B cell (primary cell): ENCODE results near the gene WDR7. TPM values are rescaled to one million over a fixed set of nuclear protein-coding genes. Genes with fewer than 3 reads are reported as not detected.

Source experiments
- ATAC-seq: fragments of 200-7000 bp; cut with Tn5 transposase; one replicate; pipeline ENCODE4 v1.10.0; 2021; ENCODE audit warnings: low read depth, mild to moderate bottlenecking, moderate number of reproducible peaks, moderate library complexity
- CTCF ChIA-PET: fragments of 350-600 bp; sonication (Branson Sonifier 250); formaldehyde crosslinking; loops from one replicate; lab custom pipeline; 2021; ENCODE audit warnings: antibody characterized with exemption, inconsistent platforms; lab: Charles Lee
- POLR2A ChIA-PET: fragments of 350-600 bp; sonication (Branson Sonifier 250); formaldehyde crosslinking; loops from one replicate; lab custom pipeline; 2021; ENCODE audit warnings: antibody characterized with exemption; lab: Charles Lee
- DNase-seq: peaks from one replicate; pipeline ENCODE4 v3.0.0; 2013
- H2AFZ ChIP-seq: 2 replicates; pipeline ENCODE4 v1.6.1; 2012; ENCODE audit warnings: mild to moderate bottlenecking, low read depth, low read length; ENCODE audit not compliant: insufficient read depth, poor library complexity, severe bottlenecking
- H3K27ac ChIP-seq, 2 donors: 1 replicate in 1 of 2; 2 replicates in 1 of 2; pipeline ENCODE4 v1.5.1; 2012 to 2013; ENCODE audit warnings: low read length in 2 of 2, mild to moderate bottlenecking in 2 of 2, moderate library complexity in 1 of 2
- H3K27me3 ChIP-seq, 4 experiments: fragments of 200-600 bp in 1 of 4; sonication (generic) in 1 of 4; replicated peaks in 1 of 4; 1 replicate in 2 of 4; 2 replicates in 2 of 4; pipeline versions ENCODE4 v1.6.1 to v1.7.0; 2013 to 2016; ENCODE audit warnings: low read length in 3 of 4, mild to moderate bottlenecking in 2 of 4, mixed read lengths in 1 of 4, moderate library complexity in 1 of 4; ENCODE audit not compliant: insufficient read depth in 4 of 4, control insufficient read depth in 3 of 4; ENCODE audit errors: control extremely low read depth in 1 of 4
- H3K36me3 ChIP-seq, 2 experiments: replicated peaks in 1 of 2; 1 replicate in 1 of 2; 2 replicates in 1 of 2; pipeline versions ENCODE4 v1.6.1 to v1.7.1; 2013; ENCODE audit warnings: low read length in 1 of 2; ENCODE audit not compliant: insufficient read depth in 2 of 2, control insufficient read depth in 1 of 2; ENCODE audit errors: control extremely low read depth in 1 of 2, extremely low read depth in 1 of 2
- H3K4me1 ChIP-seq, 2 donors: fragments of 200-600 bp in 1 of 2; sonication (generic) in 1 of 2; 1 replicate in 1 of 2; 2 replicates in 1 of 2; pipeline versions ENCODE4 v1.5.1 to v1.6.1; 2013 to 2017; ENCODE audit warnings: low read length in 2 of 2; ENCODE audit not compliant: control insufficient read depth in 2 of 2, insufficient read depth in 2 of 2
- H3K4me2 ChIP-seq: replicated peaks from 2 replicates; pipeline ENCODE3; 2012; ENCODE audit warnings: mild to moderate bottlenecking, low read depth, low read length; ENCODE audit not compliant: poor library complexity, severe bottlenecking
- H3K4me3 ChIP-seq, 5 experiments: fragments of 200-600 bp in 1 of 5; sonication (generic) in 1 of 5; 1 replicate in 3 of 5; 2 replicates in 2 of 5; pipeline versions ENCODE4 v1.5.1 to v1.7.0; 2011 to 2016; ENCODE audit warnings: low read length in 4 of 5, mild to moderate bottlenecking in 4 of 5, low read depth in 2 of 5, control low read depth in 1 of 5, moderate library complexity in 1 of 5; ENCODE audit not compliant: insufficient read depth in 1 of 5; ENCODE audit errors: control extremely low read depth in 1 of 5, extremely low read depth in 1 of 5
- H3K79me2 ChIP-seq: fragments of 200-600 bp; sonication (generic); one replicate; pipeline ENCODE4 v1.6.0; 2016; ENCODE audit warnings: low read length; ENCODE audit not compliant: control insufficient read depth, insufficient read depth
- H3K9ac ChIP-seq: fragments of 200-600 bp; sonication (generic); 2 replicates; pipeline ENCODE4 v1.6.1; 2017; ENCODE audit warnings: mild to moderate bottlenecking, low read length, moderate library complexity
- H3K9me3 ChIP-seq, 3 donors: one replicate each; pipeline versions ENCODE4 v1.6.1 to v1.7.1; 2013; ENCODE audit warnings: low read length in 2 of 3; ENCODE audit not compliant: control insufficient read depth in 2 of 3, insufficient read depth in 1 of 3; ENCODE audit errors: control extremely low read depth in 1 of 3
- H4K20me1 ChIP-seq: 2 replicates; pipeline ENCODE4 v1.6.0; 2012; ENCODE audit warnings: mild to moderate bottlenecking, low read length; ENCODE audit not compliant: insufficient read depth, control insufficient read depth, poor library complexity, severe bottlenecking
- H3K27ac Mint-ChIP-seq: one replicate; pipeline ENCODE4 v1.8.0; 2021; ENCODE audit warnings: mixed read lengths
- H3K27me3 Mint-ChIP-seq: one replicate; pipeline ENCODE4 v1.8.0; 2021; ENCODE audit warnings: mixed read lengths
- H3K4me1 Mint-ChIP-seq: one replicate; pipeline ENCODE4 v1.8.0; 2021; ENCODE audit warnings: mixed read lengths
- H3K4me3 Mint-ChIP-seq: one replicate; pipeline ENCODE4 v1.8.0; 2021; ENCODE audit warnings: mixed read lengths
- H3K9me3 Mint-ChIP-seq: one replicate; pipeline ENCODE4 v1.8.0; 2022; ENCODE audit warnings: mixed read lengths; ENCODE audit not compliant: insufficient read depth
- CTCF ChIP-seq: fragments of 200-600 bp; IDR thresholded peaks from one replicate; pipeline ENCODE4 v1.8.0; 2022; ENCODE audit warnings: antibody characterized with exemption, mild to moderate bottlenecking
- EZH2 ChIP-seq: IDR thresholded peaks from 2 replicates; pipeline ENCODE4 v1.6.1; 2012; ENCODE audit warnings: borderline replicate concordance, low read depth, mild to moderate bottlenecking, moderate library complexity, low read length; ENCODE audit not compliant: insufficient read depth, poor library complexity, severe bottlenecking
- WGBS: methylation state at CpG from one replicate; pipeline ENCODE4 v1.1.5; 2013; ENCODE audit warnings: missing lambda C conversion rate; ENCODE audit not compliant: insufficient coverage; 5-methylcytosine and 5-hydroxymethylcytosine counted together
- intact Hi-C: fragments of 100-400 bp; cut with micrococcal nuclease; formaldehyde crosslinking; loops from one replicate; pipeline ENCODE4 v1.10.0; 2022
- polyA plus RNA-seq: library from polyadenylated mRNA; depleted of rRNA; stranded (reverse); fragments of >200 nt; gene quantifications from 2 replicates; pipeline ENCODE4 v1.2.3, GENCODE V29; 2012
- total RNA-seq, 2 donors: library from RNA; stranded (reverse); fragments of 120-200 nt in 1 of 2; gene quantifications; 1 replicate in 1 of 2; 2 replicates in 1 of 2; pipeline versions ENCODE4 v1.2.3 to v1.2.4, GENCODE V29; 2013 to 2022

WDR7 gene
- total and polyA plus RNA-seq, 2 donors (not counting 1 experiment from before 2014, with no cell fraction given) = 5.5 to 45.0 TPM

DNA sequence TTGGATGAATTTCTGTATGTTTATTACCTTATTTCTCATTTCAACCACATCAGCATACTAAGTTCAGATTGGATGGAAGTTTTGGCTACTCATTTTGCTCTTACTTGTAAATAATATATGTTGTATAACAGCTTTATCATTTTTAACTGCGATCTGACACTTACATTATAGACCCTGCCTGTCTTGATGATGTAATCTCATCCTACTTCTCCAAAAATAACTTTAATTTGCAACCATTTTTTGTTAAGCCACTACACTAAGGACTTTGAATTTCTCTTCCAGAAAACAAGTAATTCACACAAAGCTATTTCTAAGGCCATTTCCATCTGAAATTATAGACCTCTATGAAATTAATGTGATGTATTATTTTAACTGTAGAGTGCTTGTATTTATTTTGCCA lies 240.7 kb downstream of the WDR7 start:
- no peaks in the 10 kb centered on the region for H3K4me1 Mint-ChIP-seq
- Histone ChIP-seq H3K4me2 (no peak overlapping the region), H3K79me2 (no peaks in the 10 kb centered on the region), H3K36me3 (no peaks in the 10 kb centered on the region), H3K27me3 (no peaks in the 10 kb centered on the region), H2AFZ (no peak overlapping the region), H3K9me3 (no peaks in the 10 kb centered on the region), H3K27ac (no peak overlapping the region), H3K9ac (no peak overlapping the region), H3K4me1 (no peaks in the 10 kb centered on the region), H3K4me3 (no peak overlapping the region), H4K20me1 (no peaks in the 10 kb centered on the region)
- TF ChIP-seq CTCF (no peak), EZH2 (no peak)
- intact Hi-C loops = no loop called here
- ATAC-seq (no peak), DNase-seq (no peak)
- H3K4me3 Mint-ChIP-seq = no peak overlapping the region
- H3K27me3 Mint-ChIP-seq = no peaks in the 10 kb centered on the region
- H3K9me3 Mint-ChIP-seq = no peaks in the 10 kb centered on the region
- H3K27ac Mint-ChIP-seq = no peak overlapping the region
- POLR2A ChIA-PET = no interaction called here
- 100% methylated on average over 1 of the region's 1 CpG for WGBS
- CTCF ChIA-PET = no interaction called here

- Histone ChIP-seq H2AFZ (no peak overlapping the region), H3K9ac (no peak overlapping the region), H3K9me3 (no peaks in the 10 kb centered on the region), H3K36me3 (no peaks in the 10 kb centered on the region), H3K79me2 (no peaks in the 10 kb centered on the region), H3K27me3 (no peaks in the 10 kb centered on the region), H3K27ac (no peak overlapping the region), H3K4me3 (no peak overlapping the region), H3K4me1 (no peaks in the 10 kb centered on the region), H3K4me2 (no peak overlapping the region), H4K20me1 (no peaks in the 10 kb centered on the region)
- intact Hi-C loops = no loop called here
- H3K4me1 Mint-ChIP-seq = no peaks in the 10 kb centered on the region
- H3K27me3 Mint-ChIP-seq = no peaks in the 10 kb centered on the region
- DNase-seq (no peak), ATAC-seq (no peak)
- H3K4me3 Mint-ChIP-seq = no peak overlapping the region
- no CpG with 5 or more reads among the region's 2 CpGs for WGBS
- no peak overlapping the region for H3K27ac Mint-ChIP-seq
- no peaks in the 10 kb centered on the region for H3K9me3 Mint-ChIP-seq
- ChIA-PET CTCF (no interaction called here), POLR2A (no interaction called here)
- TF ChIP-seq CTCF (no peak), EZH2 (no peak)
Observed at GRCh38 chr18:56897122-56897521, 246.0 kb downstream of the WDR7 start.
